SHP77 treated with DMSO at 0.1 percent for 48 hours (cell line): Measurements from ENCODE around the gene AKAP6.
"Not testable (repeated sequence)": the region's sequence is repeated elsewhere in the genome, so short reads cannot be mapped to it uniquely, and the experiment has no call there.

Source experiments
- DNase-seq: peaks from one replicate; lab custom pipeline; 2025; lab: John Stamatoyannopoulos, UW

AKAP6 gene

DNA sequence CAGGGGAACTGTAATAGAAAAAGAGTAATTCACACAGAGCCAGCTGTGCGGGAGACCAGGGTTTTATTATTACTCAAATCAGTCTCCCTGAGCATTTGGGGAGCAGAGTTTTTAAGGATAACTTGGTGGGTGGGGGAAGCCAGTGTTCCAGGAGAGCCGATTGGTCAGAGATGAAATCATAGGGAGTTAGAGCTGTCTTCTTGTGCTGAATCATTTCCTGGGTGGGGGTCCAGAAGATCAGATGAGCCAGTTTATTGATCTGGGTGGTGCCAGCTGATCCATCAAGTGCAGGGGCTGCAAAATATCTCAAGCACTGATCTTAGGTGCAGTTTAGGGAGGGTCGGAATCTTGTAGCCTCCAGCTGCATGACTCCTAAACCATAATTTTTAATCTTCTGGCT, 44.1 kb downstream of the AKAP6 start:
- DNase-seq: not testable (repeated sequence)

DNA sequence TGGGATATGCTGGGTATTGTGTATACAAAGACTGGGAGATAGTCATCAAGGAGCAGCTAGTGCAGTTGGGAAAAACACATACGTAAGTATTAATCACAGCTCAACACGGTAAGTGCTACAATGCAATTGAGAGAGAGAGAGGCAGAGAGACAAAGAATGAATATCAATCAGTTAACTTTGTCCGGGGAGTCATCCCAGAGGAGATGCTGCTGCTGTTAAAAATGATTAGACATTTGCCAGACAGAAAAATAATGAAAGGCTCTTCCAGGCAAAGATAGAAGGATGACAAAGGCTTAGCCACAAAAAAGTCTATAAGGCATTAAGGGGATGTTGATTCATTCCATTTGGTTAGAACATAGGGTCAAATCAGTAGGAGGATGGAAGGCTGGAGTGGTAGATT, 45.1 kb downstream of the AKAP6 start:
- DNase-seq: no peak

GRCh38 chr14:32375663-32376062, 46.6 kb downstream of the AKAP6 start:
- DNase-seq: no peak

DNA sequence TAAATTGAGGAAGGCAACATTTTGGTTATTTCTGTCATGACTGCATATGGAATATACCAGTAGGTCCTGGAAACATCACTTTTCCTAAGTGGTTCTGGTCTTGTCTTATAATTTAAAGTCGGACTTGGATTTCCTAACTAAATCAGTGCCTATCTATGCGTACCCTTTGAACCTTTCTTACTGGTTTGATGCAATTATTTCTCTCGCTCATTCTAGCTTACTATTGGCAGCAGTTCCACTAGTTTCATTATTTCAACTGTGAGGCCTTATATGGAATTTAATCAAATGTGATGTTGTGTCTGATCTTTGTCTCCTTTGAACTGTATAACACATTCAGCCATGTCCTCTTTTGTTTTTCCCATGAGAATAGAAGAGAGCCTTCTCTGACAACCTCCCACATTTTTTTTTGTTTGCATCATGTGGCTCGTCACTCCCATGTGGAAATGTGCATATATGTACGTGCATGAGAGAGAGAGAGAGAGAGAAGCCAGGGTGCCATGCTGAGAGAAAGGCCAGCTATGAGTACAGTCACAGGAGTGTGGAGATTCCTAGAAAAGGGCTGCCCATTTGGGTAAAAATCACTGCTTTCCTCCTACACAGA, 48.0 kb downstream of the AKAP6 start:
- DNase-seq: no peak

DNA sequence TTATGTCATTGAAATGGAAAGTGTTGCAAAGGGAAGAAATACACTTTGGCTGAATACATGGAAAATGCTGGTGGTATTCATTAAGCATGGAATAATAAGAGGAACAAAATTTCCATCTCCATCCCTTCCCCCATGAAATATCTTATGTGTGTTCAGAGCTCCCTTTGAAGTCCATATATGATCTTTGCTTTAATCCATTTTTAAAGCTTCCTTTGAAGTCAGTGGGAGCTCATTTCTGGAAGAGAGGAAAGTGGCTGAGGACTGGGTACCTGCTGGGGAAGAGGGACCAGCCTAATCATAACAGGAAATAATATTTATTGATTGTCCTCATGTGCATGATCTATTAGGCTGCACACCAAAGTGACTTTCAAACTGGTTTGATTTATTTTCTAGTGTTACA, 49.2 kb downstream of the AKAP6 start:
- no peak for DNase-seq

DNA sequence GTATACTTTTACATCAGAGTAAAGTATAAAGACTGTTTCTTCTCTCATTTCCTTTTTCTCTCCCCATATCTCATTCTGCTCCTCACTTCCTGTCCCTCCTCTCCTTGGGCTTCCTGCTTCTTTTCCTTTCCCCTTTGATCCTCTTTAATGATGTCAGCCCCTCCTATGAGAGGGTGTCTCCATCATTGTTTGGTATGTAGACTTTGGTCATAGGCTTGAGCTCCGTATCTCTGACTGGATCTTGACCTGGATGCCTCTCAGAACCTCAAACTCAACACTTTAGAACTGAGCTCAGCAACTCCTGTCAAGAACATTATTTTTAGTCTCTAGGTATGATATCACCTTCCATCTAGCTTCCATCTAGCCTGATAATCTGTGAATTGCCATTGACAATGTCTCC, 50.3 kb downstream of the AKAP6 start:
- DNase-seq: no peak

DNA sequence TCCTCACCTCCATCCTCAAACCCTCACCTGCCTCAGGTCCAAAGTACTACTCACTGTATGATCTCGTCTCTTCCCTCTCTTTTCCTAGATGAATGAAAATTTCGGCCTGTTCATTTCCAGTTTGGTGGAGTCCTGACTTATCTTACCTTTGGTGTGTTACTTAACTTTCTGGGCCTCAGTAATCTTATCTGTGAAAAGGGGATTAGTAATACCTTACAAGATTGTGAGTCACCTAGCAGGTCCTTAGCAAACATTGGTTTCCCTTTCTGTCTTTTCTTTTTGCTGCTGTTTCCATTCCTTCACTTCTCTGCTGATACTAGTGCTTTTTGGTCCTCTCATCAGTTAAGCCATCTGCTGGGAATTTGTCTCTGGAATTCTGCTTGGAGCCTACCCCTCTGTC, 52.8 kb downstream of the AKAP6 start:
- DNase-seq: no peak

GRCh38 chr14:32382704-32383103, 53.6 kb downstream of the AKAP6 start:
- DNase-seq: peak; percentile 64

- DNase-seq: no peak
Measured at GRCh38 chr14:32383364-32384009, 54.4 kb downstream of the AKAP6 start.

DNA sequence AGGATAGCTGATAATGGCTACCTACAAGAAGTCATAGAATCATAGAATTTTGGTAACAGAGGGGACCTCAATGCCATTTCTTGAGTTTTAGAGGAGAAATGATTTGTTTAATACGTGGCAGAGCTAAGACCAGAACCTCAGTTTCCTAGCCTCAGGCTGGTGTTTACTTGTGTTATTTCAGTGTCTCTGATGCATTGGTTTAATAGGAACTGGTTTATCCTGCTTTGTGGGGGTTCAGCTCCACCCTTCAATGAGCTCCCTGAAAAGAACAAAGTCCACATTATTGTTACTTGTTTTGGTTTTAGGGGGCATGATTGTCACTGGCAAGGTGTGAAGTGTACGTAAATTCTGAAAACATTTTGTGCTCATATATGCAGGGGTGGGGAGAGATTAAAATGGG, 55.4 kb downstream of the AKAP6 start:
- DNase-seq: no peak

- not testable (repeated sequence) for DNase-seq
Measured at GRCh38 chr14:32387295-32387694, 58.2 kb downstream of the AKAP6 start.

DNA sequence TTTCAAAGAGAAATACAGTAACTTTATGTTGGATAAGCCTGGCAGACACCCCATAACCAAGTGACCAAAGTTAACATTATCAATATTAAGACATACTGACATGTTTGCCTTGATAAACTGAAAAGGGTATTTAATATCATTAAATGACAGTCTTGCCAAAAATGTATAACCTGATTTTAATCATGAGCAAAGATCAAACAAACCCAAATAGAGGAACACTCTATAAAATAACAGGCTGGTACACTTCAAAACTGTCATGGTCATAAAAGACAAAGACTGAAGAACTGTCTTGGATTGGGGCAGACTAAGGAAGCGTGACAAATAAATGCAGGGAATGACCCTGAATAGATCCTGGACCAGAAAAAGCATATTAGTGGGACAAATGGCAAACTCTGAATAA, 64.0 kb downstream of the AKAP6 start:
- no peak for DNase-seq

DNA sequence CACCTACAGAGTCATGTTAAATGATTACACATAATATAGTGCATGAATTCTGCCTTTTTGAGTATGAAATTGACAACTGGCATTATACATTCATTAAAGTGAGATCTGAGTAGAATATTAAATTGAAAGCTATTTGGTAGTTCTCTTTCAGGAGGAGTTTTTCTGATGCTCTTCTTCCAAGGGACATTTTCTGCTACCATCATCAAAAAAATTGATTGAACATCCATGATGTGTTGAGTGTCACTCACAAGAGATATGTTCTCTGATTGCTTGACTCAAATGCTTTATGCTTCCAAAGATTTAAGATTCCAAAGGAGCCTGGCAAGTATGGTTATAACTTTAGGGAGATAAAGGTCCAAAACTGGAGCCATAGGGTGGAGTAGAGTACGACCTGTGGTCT, 64.9 kb downstream of the AKAP6 start:
- no peak for DNase-seq

DNA sequence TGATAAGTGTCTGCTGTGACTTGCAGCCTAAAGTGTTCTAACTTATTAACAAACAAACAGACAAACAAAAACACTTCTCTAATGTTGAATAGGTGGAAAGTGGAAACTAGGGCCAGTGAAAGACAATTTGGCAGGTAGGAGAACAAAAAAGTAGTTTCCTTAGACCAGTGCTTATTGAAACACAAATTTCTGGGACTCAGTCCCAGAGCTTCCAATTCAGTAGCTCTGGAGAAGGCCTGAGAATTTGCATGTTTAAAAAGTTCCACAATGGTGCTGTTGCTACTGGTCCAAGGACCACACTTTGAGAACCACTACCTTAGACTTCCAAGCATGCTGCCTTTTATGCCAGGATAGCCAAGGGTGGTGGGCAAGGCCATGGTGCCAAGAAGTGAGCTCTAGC, 67.8 kb downstream of the AKAP6 start:
- no peak for DNase-seq

DNA sequence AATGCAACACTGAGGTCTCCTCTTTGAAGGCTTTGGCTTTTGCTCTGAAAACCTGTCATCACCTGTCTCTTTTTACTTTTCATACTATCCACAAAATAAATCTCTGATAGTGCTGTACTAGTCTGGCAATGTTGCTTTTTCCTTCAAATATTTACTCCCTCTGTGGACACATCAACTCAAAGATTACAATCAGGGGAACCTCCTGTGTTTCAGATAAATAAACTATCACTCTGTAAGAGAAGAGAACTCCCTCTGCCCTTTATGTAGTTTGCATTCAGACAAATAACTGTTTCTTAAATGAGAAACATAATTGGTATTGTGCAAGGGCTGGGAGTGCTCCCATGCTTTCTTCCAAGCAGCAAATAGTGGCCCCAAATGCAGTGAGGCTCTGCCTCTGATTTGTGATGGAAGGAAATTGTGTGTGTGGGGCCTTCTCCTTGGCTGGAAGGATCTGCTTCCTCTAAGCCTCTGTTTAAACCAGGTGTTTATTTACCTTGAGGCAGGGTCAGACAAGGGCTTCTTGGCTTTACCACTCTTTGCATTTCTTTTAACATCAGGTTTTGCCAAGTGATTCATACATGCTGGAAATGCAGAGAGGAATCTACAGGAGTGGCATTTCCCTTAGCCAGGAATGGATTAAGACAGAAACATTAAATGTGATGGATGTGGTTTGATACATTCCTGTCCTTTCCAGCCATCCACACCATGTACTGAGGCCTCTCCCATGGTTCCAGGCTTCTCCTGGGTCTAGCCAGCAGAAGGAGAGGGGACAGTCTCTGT, 69.0 kb downstream of the AKAP6 start:
- no peak for DNase-seq

- DNase-seq: no peak
Measured at GRCh38 chr14:32399920-32400319, 70.8 kb downstream of the AKAP6 start.

GRCh38 chr14:32400480-32400879, 71.4 kb downstream of the AKAP6 start:
- no peak for DNase-seq

- DNase-seq: no peak
Measured at GRCh38 chr14:32403021-32403420, 73.9 kb downstream of the AKAP6 start.

DNA sequence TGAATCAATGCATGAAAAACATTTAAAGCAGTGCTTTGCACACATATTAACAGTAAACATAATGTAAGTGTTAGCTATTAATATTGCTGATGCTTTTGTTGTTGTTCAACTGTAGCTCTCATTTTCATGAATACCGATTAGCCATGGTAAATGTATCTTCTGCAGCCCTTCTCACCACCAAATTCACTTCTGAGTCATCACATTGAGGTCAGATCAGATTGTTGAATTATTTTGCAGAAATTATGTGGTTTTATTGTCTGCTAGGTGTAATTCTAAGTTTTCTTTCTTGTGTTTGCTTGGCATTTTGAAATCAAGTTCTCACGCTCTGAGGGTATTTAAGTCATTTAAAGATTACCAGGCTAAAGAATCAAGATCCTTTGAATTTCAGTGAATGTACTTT, 74.6 kb downstream of the AKAP6 start:
- DNase-seq: no peak

GRCh38 chr14:32404784-32405573, 75.9 kb downstream of the AKAP6 start:
- no peak for DNase-seq

GRCh38 chr14:32405856-32406255, 76.8 kb downstream of the AKAP6 start:
- DNase-seq: no peak

DNA sequence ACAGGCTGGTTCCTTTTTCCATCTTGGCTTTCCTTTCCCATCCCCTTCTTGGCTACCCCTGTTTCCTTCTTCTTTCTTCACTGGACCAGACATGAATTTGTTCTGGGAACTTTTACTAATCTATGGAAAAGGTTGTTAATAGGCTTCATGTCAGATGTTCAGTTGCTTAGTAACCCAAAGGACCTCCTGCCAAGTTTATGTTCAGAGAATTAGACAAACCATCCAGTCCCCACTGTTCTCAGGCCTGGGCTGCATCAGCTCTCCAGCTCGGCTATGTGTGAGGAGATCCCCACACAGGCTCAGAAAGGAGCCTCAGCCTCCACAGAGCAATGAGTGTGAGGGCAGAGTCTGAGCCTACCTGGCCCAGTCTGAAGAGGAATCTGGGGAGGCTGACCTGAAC, 78.0 kb downstream of the AKAP6 start:
- no peak for DNase-seq

- DNase-seq: no peak
Measured at GRCh38 chr14:32408018-32408417, 78.9 kb downstream of the AKAP6 start.
